ENCODE results near the gene PCSK9.

DNA sequence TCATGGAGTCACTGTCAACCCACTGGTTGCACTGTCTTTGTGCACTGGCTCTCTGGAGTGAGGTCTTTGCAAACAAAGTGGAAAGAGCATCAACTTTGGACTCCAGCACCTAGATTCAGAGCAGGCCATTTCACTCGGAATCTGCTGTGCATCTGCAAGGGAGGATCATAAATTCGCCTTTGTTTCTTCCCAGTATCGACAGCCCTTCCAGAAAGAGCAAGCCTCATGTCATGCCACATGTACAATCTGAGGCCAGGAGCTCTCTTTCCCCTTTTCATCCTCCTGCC is 853 bp upstream of the PCSK9 start:
- TF ChIP-seq, protein P1, sequence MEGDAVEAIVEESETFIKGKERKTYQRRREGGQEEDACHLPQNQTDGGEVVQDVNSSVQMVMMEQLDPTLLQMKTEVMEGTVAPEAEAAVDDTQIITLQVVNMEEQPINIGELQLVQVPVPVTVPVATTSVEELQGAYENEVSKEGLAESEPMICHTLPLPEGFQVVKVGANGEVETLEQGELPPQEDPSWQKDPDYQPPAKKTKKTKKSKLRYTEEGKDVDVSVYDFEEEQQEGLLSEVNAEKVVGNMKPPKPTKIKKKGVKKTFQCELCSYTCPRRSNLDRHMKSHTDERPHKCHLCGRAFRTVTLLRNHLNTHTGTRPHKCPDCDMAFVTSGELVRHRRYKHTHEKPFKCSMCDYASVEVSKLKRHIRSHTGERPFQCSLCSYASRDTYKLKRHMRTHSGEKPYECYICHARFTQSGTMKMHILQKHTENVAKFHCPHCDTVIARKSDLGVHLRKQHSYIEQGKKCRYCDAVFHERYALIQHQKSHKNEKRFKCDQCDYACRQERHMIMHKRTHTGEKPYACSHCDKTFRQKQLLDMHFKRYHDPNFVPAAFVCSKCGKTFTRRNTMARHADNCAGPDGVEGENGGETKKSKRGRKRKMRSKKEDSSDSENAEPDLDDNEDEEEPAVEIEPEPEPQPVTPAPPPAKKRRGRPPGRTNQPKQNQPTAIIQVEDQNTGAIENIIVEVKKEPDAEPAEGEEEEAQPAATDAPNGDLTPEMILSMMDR (conservative IDR thresholded peaks at IDR 0.05), result no peak
- no peak for TF ChIP-seq ZFX (IDR thresholded peaks at IDR 0.05)
